Endothelial cell of umbilical vein (primary cell): ENCODE results near the gene MAML2. TPM values are rescaled to one million over a fixed set of nuclear protein-coding genes. Genes with fewer than 3 reads are reported as not detected.

Experiments
- BruUV-seq: library from RNA; stranded (reverse); fragments of 400-500 nt; replicated peaks from 2 replicates; lab custom pipeline; 2021; lab: Mats Ljungman, UMichigan
- CTCF ChIA-PET: fragments of 300-600, 350-600 bp; sonication (Branson Sonifier 250); formaldehyde crosslinking; loops from one replicate; lab custom pipeline; 2021; ENCODE audit warnings: antibody characterized with exemption, inconsistent platforms; lab: Charles Lee
- POLR2A ChIA-PET: fragments of 300-600, 350-600 bp; sonication (Branson Sonifier 250); formaldehyde crosslinking; loops from one replicate; lab custom pipeline; 2021; ENCODE audit warnings: antibody characterized with exemption, inconsistent platforms; lab: Charles Lee
- DNase-seq: peaks from one replicate; pipeline ENCODE4 v3.0.0-alpha.2; 2011; ENCODE audit warnings: low read depth, low spot score
- FAIRE-seq: peaks from 2 replicates; lab custom pipeline; 2011; peaks lifted over from hg19 to GRCh38; lab: Jason Lieb, UNC
- H2AFZ ChIP-seq: 2 replicates; pipeline ENCODE4 v1.6.0; 2012; ENCODE audit warnings: low read depth, low read length, control low read depth, inconsistent platforms
- H3K27ac ChIP-seq: 2 replicates; pipeline ENCODE4 v1.5.1; 2011; ENCODE audit warnings: low read depth, mild to moderate bottlenecking, control low read depth, low read length, moderate library complexity; ENCODE audit not compliant: insufficient read depth
- H3K27me3 ChIP-seq, 2 experiments: 2 replicates each; pipeline versions ENCODE4 v1.6.0 to v1.6.1; 2011; ENCODE audit warnings: low read length in 2 of 2, mixed read lengths in 1 of 2; ENCODE audit not compliant: control insufficient read depth in 2 of 2, insufficient read depth in 2 of 2
- H3K36me3 ChIP-seq, 2 experiments: 2 replicates in 1 of 2; 3 replicates in 1 of 2; pipeline ENCODE4 v1.5.1; 2011; ENCODE audit warnings: low read length in 2 of 2, mild to moderate bottlenecking in 1 of 2, moderate library complexity in 1 of 2; ENCODE audit not compliant: control insufficient read depth in 2 of 2, insufficient read depth in 2 of 2; ENCODE audit errors: extremely low read depth in 1 of 2
- H3K4me1 ChIP-seq: 3 replicates; pipeline ENCODE4 v1.5.1; 2011; ENCODE audit warnings: mild to moderate bottlenecking, low read length; ENCODE audit not compliant: control insufficient read depth, insufficient read depth; ENCODE audit errors: extremely low read depth
- H3K4me2 ChIP-seq: 2 replicates; pipeline ENCODE4 v1.6.1; 2011; ENCODE audit warnings: low read length, control low read depth, mixed read lengths; ENCODE audit not compliant: insufficient read depth
- H3K4me3 ChIP-seq, 3 experiments: fragments of 200-600 bp in 1 of 3; sonication (generic), shearing (Covaris generic) in 1 of 3; replicated peaks in 1 of 3; 2 replicates each; pipeline ENCODE4 v1.5.1; 2011 to 2016; ENCODE audit warnings: control low read depth in 3 of 3, low read length in 3 of 3, mild to moderate bottlenecking in 2 of 3, inconsistent platforms in 1 of 3, low read depth in 1 of 3, moderate library complexity in 1 of 3; ENCODE audit not compliant: insufficient read depth in 1 of 3
- H3K79me2 ChIP-seq: 2 replicates; pipeline ENCODE4 v1.6.0; 2012; ENCODE audit warnings: low read length, inconsistent platforms; ENCODE audit not compliant: control insufficient read depth, insufficient read depth
- H3K9ac ChIP-seq: replicated peaks from 2 replicates; pipeline ENCODE3; 2011; ENCODE audit warnings: low read length, control low read depth; ENCODE audit not compliant: insufficient read depth; ENCODE audit errors: extremely low read depth
- H3K9me1 ChIP-seq: replicated peaks from 3 replicates; pipeline ENCODE4 v1.6.0; 2011; ENCODE audit warnings: mild to moderate bottlenecking, low read length; ENCODE audit not compliant: control insufficient read depth, insufficient read depth; ENCODE audit errors: extremely low read depth
- H3K9me3 ChIP-seq: replicated peaks from 2 replicates; pipeline ENCODE4 v1.5.1; 2012; ENCODE audit warnings: low read length, inconsistent platforms; ENCODE audit not compliant: control insufficient read depth, insufficient read depth
- H4K20me1 ChIP-seq: replicated peaks from 2 replicates; pipeline ENCODE3; 2011; ENCODE audit warnings: mild to moderate bottlenecking, low read length; ENCODE audit not compliant: control insufficient read depth, insufficient read depth; ENCODE audit errors: extremely low read depth
- EZH2 ChIP-seq: IDR thresholded peaks from 2 replicates; pipeline ENCODE4 v1.6.1; 2012; ENCODE audit warnings: borderline replicate concordance, low read depth, mild to moderate bottlenecking, moderate library complexity, low read length, inconsistent platforms; ENCODE audit not compliant: severe bottlenecking
- FOS ChIP-seq: IDR thresholded peaks from 2 replicates; pipeline ENCODE4 v1.6.1; 2011; ENCODE audit warnings: mild to moderate bottlenecking, low read length, moderate library complexity, borderline replicate concordance; ENCODE audit not compliant: insufficient read depth
- JUN ChIP-seq: IDR thresholded peaks from 2 replicates; pipeline ENCODE4 v1.6.1; 2011; ENCODE audit warnings: borderline replicate concordance, low read depth; ENCODE audit not compliant: insufficient read length, insufficient read depth
- MYC ChIP-seq: IDR thresholded peaks from one replicate; pipeline ENCODE4 v1.6.1; 2011; ENCODE audit warnings: mild to moderate bottlenecking, low read depth, low read length
- POLR2A ChIP-seq: IDR thresholded peaks from 2 replicates; pipeline ENCODE4 v1.6.1; 2012; ENCODE audit warnings: low read depth, mild to moderate bottlenecking, control low read depth, low read length
- dilution Hi-C: fragments of 300-500 bp; cut with MboI; formaldehyde crosslinking; loops from one replicate; pipeline ENCODE4 v1.15.0; 2019; ENCODE audit warnings: low sequenced_read_pairs; ENCODE audit not compliant: extremely low pct_ligation_motif_present
- intact Hi-C: fragments of 100-400 bp; cut with micrococcal nuclease; formaldehyde crosslinking; loops from one replicate; pipeline ENCODE4 v1.10.0; 2022
- polyA plus RNA-seq, 4 experiments: library from polyadenylated mRNA; depleted of rRNA in 3 of 4; stranded (reverse) in 3 of 4; unstranded in 1 of 4; fragments of >200 nt; gene quantifications; 2 replicates each; pipeline versions ENCODE4 v1.2.1 to v1.2.3, GENCODE V29; 2011 to 2012; ENCODE audit warnings: missing spikeins in 1 of 4
- total RNA-seq: library from RNA; stranded (reverse); gene quantifications from 2 replicates; pipeline ENCODE4 v1.2.3, GENCODE V29; 2021
- TF ChIP-seq, protein P1 (sequence below), 2 donors: IDR thresholded peaks; 1 replicate in 1 of 2; 2 replicates in 1 of 2; pipeline ENCODE4 v1.5.1; 2011; ENCODE audit warnings: low read length in 2 of 2, mild to moderate bottlenecking in 2 of 2, moderate library complexity in 2 of 2, control low read depth in 1 of 2, inconsistent platforms in 1 of 2, low read depth in 1 of 2; ENCODE audit not compliant: insufficient read depth in 1 of 2; ENCODE audit errors: extremely low read depth in 1 of 2

MAML2 gene
- total and polyA plus RNA-seq, 2 donors (not counting 3 experiments of a cell fraction or from before 2014, with no cell fraction given), result 12.4 to 16.8 TPM

DNA sequence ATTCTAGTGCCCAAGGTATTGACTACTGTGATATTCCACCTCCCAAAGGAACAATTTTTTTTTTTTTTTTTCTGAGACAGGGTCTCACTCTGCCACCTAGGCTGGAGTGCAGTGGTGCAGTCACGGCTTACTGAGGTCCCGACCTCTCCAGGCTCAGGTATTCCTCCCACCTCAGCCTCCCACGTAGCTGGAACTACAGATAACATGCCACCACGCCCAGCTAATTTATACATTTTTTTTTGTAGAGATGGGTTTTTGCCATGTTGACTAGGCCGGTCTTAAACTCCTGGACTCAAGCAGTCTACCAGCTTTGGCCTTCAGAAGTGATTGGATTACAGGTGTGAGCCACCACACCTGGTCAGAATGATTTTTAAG is 33.4 kb downstream of the MAML2 start:
- H3K9ac ChIP-seq, result no peak overlapping the region
- H3K27me3 ChIP-seq, result no peaks in the 10 kb centered on the region
- no peaks in the 10 kb centered on the region for H3K36me3 ChIP-seq
- H3K4me3 ChIP-seq, result no peak overlapping the region
- peaks cover 87% of the 10 kb centered on the region for H3K4me1 ChIP-seq
- H2AFZ ChIP-seq, result no peak overlapping the region
- ChIA-PET POLR2A (no interaction called here), CTCF (interaction anchor here (0.6 to 10.5 kb wide), 2 partner anchors 30 to 33 kb away, joined by 4 to 156 read pairs; partner anchors contain the start of gene MAML2)
- no peaks in the 10 kb centered on the region for H3K9me1 ChIP-seq
- H3K4me2 ChIP-seq, result peak overlapping the region; percentile 33
- intact Hi-C loops (no loop called here), dilution Hi-C loops (no loop called here)
- H4K20me1 ChIP-seq, result no peaks in the 10 kb centered on the region
- H3K79me2 ChIP-seq, result peaks cover 11% of the 10 kb centered on the region
- FAIRE-seq (no peak), DNase-seq (no peak)
- no peaks in the 10 kb centered on the region for H3K9me3 ChIP-seq
- TF ChIP-seq, protein P1, sequence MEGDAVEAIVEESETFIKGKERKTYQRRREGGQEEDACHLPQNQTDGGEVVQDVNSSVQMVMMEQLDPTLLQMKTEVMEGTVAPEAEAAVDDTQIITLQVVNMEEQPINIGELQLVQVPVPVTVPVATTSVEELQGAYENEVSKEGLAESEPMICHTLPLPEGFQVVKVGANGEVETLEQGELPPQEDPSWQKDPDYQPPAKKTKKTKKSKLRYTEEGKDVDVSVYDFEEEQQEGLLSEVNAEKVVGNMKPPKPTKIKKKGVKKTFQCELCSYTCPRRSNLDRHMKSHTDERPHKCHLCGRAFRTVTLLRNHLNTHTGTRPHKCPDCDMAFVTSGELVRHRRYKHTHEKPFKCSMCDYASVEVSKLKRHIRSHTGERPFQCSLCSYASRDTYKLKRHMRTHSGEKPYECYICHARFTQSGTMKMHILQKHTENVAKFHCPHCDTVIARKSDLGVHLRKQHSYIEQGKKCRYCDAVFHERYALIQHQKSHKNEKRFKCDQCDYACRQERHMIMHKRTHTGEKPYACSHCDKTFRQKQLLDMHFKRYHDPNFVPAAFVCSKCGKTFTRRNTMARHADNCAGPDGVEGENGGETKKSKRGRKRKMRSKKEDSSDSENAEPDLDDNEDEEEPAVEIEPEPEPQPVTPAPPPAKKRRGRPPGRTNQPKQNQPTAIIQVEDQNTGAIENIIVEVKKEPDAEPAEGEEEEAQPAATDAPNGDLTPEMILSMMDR (IDR thresholded peaks at IDR 0.05; ENCODE audit: extremely low read depth in 1 of 2, insufficient read depth in 1 of 2, low read depth in 1 of 2, low read length in 2 of 2), result no peak
- TF ChIP-seq EZH2, result no peak
- no peak for TF ChIP-seq JUN
- no peak for TF ChIP-seq FOS
- no peak for TF ChIP-seq POLR2A
- TF ChIP-seq MYC, result no peak
- no TSS peak for BruUV-seq
- peak overlapping the region; percentile 43 for H3K27ac ChIP-seq
